Spleen (tissue), 11 donors: ENCODE measurements around the gene NCOA1. TPM values are rescaled to one million over a fixed set of nuclear protein-coding genes. Genes with fewer than 3 reads are reported as not detected.

Source experiments
- DNase-seq: peaks from one replicate; pipeline ENCODE4 v3.0.0-alpha.2; 2020
- H3K27ac ChIP-seq, 8 donors: fragments of 200-600 bp; sonication (generic) in 7 of 8; 1 replicate in 4 of 8; 2 replicates in 4 of 8; pipeline versions ENCODE4 v1.5.0 to v1.8.0; 2016 to 2021; ENCODE audit warnings: inconsistent platforms in 4 of 8, mild to moderate bottlenecking in 4 of 8, moderate library complexity in 1 of 8
- H3K27me3 ChIP-seq, 7 donors: fragments of 200-600 bp; sonication (generic) in 6 of 7; replicated peaks in 1 of 7; 1 replicate in 4 of 7; 2 replicates in 3 of 7; pipeline versions ENCODE4 v1.5.0 to v1.8.0; 2016 to 2021; ENCODE audit warnings: inconsistent platforms in 3 of 7, mild to moderate bottlenecking in 1 of 7
- H3K36me3 ChIP-seq, 6 donors: fragments of 200-600 bp; sonication (generic) in 5 of 6; 1 replicate in 4 of 6; 2 replicates in 2 of 6; pipeline versions ENCODE4 v1.5.0 to v1.8.0; 2016 to 2021; ENCODE audit warnings: inconsistent platforms in 2 of 6
- H3K4me1 ChIP-seq, 6 donors: fragments of 200-600 bp; sonication (generic) in 5 of 6; 1 replicate in 3 of 6; 2 replicates in 3 of 6; pipeline versions ENCODE4 v1.5.0 to v1.8.0; 2016 to 2021; ENCODE audit warnings: inconsistent platforms in 3 of 6
- H3K4me3 ChIP-seq, 8 donors: fragments of 200-600 bp; sonication (generic) in 7 of 8; 1 replicate in 4 of 8; 2 replicates in 4 of 8; pipeline versions ENCODE4 v1.5.0 to v1.8.0; 2016 to 2021; ENCODE audit warnings: inconsistent platforms in 4 of 8, mild to moderate bottlenecking in 4 of 8, moderate library complexity in 2 of 8
- H3K9me3 ChIP-seq, 8 donors: fragments of 200-600 bp; sonication (generic) in 7 of 8; 1 replicate in 4 of 8; 2 replicates in 4 of 8; pipeline versions ENCODE4 v1.5.0 to v1.8.0; 2016 to 2021; ENCODE audit warnings: inconsistent platforms in 4 of 8
- CTCF ChIP-seq, 11 experiments: fragments of 200-600 bp in 7 of 11; fragments of 450-650 bp in 4 of 11; sonication (generic) in 4 of 11; IDR thresholded peaks in 8 of 11; conservative IDR thresholded peaks in 3 of 11; 1 replicate in 7 of 11; 2 replicates in 4 of 11; pipeline versions ENCODE4 v1.4.0 to v1.8.0; 2016 to 2021; ENCODE audit warnings: antibody characterized with exemption in 11 of 11, inconsistent platforms in 4 of 11, mild to moderate bottlenecking in 1 of 11
- POLR2A ChIP-seq, 3 donors: fragments of 450-650 bp; IDR thresholded peaks; one replicate each; pipeline ENCODE4 v1.5.1; 2017; ENCODE audit warnings: antibody characterized with exemption in 3 of 3, mild to moderate bottlenecking in 1 of 3
- POLR2AphosphoS5 ChIP-seq, 3 donors: sonication (generic); formaldehyde crosslinking; IDR thresholded peaks; one replicate each; pipeline ENCODE4 v1.5.1; 2017; ENCODE audit warnings: antibody characterized with exemption in 3 of 3
- WGBS, 5 donors: extraction: QIAGEN DNeasy Blood & Tissue Kit in 3 of 5; methylation state at CpG; one replicate each; pipeline versions ENCODE4 v1.1.5 to v1.1.7; 2013 to 2018; 5-methylcytosine and 5-hydroxymethylcytosine counted together
- intact Hi-C: fragments of 100-400 bp; cut with DNase I; formaldehyde crosslinking; loops from one replicate; pipeline ENCODE4 v1.15.0; 2023; ENCODE audit warnings: low total_unique reads
- polyA plus RNA-seq, 3 donors: library from polyadenylated mRNA; stranded (reverse); fragments of 200-250 nt; gene quantifications; one replicate each; pipeline ENCODE4 v1.2.1, GENCODE V29; 2013
- total RNA-seq, 7 donors: library from RNA; depleted of rRNA in 3 of 7; stranded (reverse); fragments of >200 nt in 3 of 7; fragmentation: NEBNext Ultra II Directional in 4 of 7; extraction: Animal tissue kit (Norgen Biotek cat#: 25700) in 4 of 7; gene quantifications; one replicate each; pipeline versions ENCODE4 v1.1.0 to v1.2.1, GENCODE V29; 2016 to 2021
- donor health status: healthy with polysubstance abuse.
- donor health status: DM: no; HTN: no; CAD: no; lungs with moderate emphysema.
- donor health status: DM: no; HTN: no; CAD: no.
- donor health status: Bipolar disorder and iron deficiency.
- donor health status: healthy.
- donor health status: DM: no; HTN: no; CAD: no.
- donor health status: DM: yes; HTN: yes; CAD: no.

The NCOA1 gene
- total and polyA plus RNA-seq, 10 donors = 4.4 to 73.6 (median 54.4) TPM

- TF ChIP-seq POLR2AphosphoS5 (IDR thresholded peaks at IDR 0.05) = no peak
- TF ChIP-seq POLR2A (IDR thresholded peaks at IDR 0.05) = no peak
- TF ChIP-seq CTCF (IDR thresholded peaks at IDR 0.05 in 8 of 11, conservative IDR thresholded peaks at IDR 0.05 in 3 of 11) = no peak
- Histone ChIP-seq H3K4me3 (no peak overlapping the region), H3K27me3 (no peaks in the 10 kb centered on the region), H3K4me1 (no peaks in the 10 kb centered on the region), H3K9me3 (no peaks in the 10 kb centered on the region), H3K27ac (no peak overlapping the region), H3K36me3 (peaks cover 0 to 73% (median 37%) of the 10 kb centered on the region in 6 donors)
- intact Hi-C loops = no loop called here
- WGBS, 5 donors = 94 to 100% (median 98%) methylated on average over 3 of the region's 3 CpGs
- DNase-seq = no peak
Observed at GRCh38 chr2:24707143-24707542, 216.1 kb downstream of the NCOA1 start.

DNA sequence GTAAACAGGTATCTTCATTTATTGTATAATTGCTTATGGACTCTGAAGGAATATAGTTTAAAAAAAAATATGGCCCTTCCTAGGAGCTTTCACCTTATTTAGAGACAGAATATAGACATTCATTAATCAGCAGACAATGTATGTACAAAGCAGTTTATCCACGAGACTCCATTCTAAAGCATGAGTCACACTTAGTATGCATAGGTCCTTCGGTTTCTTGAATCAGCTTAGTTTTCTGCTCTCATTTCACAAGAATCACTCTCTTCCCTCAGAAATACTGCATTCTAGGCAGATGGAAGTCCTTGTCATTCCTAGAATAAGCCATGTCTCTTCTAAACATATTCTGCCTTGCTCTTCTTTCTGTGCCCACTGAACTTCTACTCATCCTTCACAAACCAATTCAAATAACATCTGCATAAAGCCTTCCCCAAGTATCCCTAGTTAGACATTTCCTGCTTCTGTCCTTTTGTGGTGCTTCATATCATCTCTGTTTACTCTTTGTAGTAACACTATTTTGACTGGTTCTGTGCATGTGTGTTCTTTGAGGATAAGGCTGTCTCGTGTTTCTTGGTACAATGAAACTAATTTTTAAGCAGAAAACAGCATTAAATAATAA lies 217.6 kb downstream of the NCOA1 start:
- Histone ChIP-seq H3K9me3 (no peaks in the 10 kb centered on the region), H3K27me3 (no peaks in the 10 kb centered on the region), H3K36me3 (peaks cover 0 to 87% (median 45%) of the 10 kb centered on the region in 6 donors), H3K4me1 (no peaks in the 10 kb centered on the region), H3K27ac (no peak overlapping the region), H3K4me3 (no peak overlapping the region)
- TF ChIP-seq CTCF (IDR thresholded peaks at IDR 0.05 in 8 of 11, conservative IDR thresholded peaks at IDR 0.05 in 3 of 11) = no peak
- no peak for TF ChIP-seq POLR2AphosphoS5 (IDR thresholded peaks at IDR 0.05)
- no peak for TF ChIP-seq POLR2A (IDR thresholded peaks at IDR 0.05)
- 84 to 96% (median 92%) methylated on average over 3 of the region's 3 CpGs for WGBS, 5 donors
- no peak for DNase-seq
- intact Hi-C loops = no loop called here

- H3K36me3 ChIP-seq = peaks cover 0 to 82% (median 45%) of the 10 kb centered on the region in 6 donors
- H3K4me3 ChIP-seq = no peak overlapping the region
- no peak for DNase-seq
- intact Hi-C loops = no loop called here
- H3K27me3 ChIP-seq = no peaks in the 10 kb centered on the region
- TF ChIP-seq POLR2AphosphoS5 (IDR thresholded peaks at IDR 0.05) (no peak), CTCF (IDR thresholded peaks at IDR 0.05 in 8 of 11, conservative IDR thresholded peaks at IDR 0.05 in 3 of 11) (no peak), POLR2A (IDR thresholded peaks at IDR 0.05) (no peak)
- no peak overlapping the region for H3K27ac ChIP-seq
- 86 to 94% (median 87%) methylated on average over 6 of the region's 6 CpGs for WGBS, 5 donors
- no peaks in the 10 kb centered on the region for H3K9me3 ChIP-seq
- no peaks in the 10 kb centered on the region for H3K4me1 ChIP-seq
Observed at GRCh38 chr2:24710806-24711205, 219.8 kb downstream of the NCOA1 start.

GRCh38 chr2:24711865-24712264 lies 220.8 kb downstream of the NCOA1 start:
- no peak for DNase-seq
- no peaks in the 10 kb centered on the region for H3K9me3 ChIP-seq
- H3K36me3 ChIP-seq = peaks cover 0 to 83% (median 43%) of the 10 kb centered on the region in 6 donors
- H3K27ac ChIP-seq = no peak overlapping the region
- TF ChIP-seq POLR2A (IDR thresholded peaks at IDR 0.05) (no peak), POLR2AphosphoS5 (IDR thresholded peaks at IDR 0.05) (no peak), CTCF (IDR thresholded peaks at IDR 0.05 in 8 of 11, conservative IDR thresholded peaks at IDR 0.05 in 3 of 11) (no peak)
- H3K27me3 ChIP-seq = no peaks in the 10 kb centered on the region
- no peak overlapping the region for H3K4me3 ChIP-seq
- intact Hi-C loops = no loop called here
- 64 to 82% (median 69%) methylated on average over 2 of the region's 2 CpGs for WGBS, 5 donors
- no peaks in the 10 kb centered on the region for H3K4me1 ChIP-seq
